ENCODE data around the gene TOMM5.

Gene TOMM5

DNA sequence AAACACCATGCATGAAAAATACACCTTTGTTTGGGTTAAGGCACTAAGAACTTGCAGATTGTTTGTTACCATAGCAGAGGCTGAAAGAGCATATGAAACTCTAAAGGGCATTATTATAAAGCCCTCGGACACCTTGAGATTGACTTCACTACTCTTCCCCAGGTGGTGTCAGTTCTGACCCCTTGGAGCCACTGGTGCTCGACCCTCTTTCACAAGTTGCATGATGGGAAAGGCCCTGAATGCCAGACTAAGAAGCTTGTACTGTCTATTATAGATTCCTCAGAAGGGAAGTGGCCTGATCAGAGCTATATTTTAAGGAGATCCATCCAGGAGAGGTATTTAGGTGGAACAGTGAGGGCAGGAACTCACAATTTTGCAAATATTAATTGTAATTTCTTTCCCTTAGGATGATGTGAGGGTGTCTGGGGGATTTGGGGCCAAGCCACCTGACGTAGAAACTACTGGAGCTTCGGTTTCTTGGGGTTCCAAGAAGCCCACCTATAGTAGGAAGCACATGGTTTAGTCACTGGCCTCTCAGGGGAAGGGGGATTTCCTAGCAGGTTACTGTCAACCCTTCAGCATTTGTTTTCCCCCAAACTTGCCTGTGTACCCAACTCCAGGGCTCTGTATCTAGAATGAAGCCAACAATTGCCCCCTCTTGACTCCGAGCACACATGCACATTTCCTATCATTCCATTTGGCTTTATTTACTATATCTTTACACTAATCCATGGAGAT is 32.4 kb downstream of the TOMM5 start:
- DNase-seq, result no peak

DNA sequence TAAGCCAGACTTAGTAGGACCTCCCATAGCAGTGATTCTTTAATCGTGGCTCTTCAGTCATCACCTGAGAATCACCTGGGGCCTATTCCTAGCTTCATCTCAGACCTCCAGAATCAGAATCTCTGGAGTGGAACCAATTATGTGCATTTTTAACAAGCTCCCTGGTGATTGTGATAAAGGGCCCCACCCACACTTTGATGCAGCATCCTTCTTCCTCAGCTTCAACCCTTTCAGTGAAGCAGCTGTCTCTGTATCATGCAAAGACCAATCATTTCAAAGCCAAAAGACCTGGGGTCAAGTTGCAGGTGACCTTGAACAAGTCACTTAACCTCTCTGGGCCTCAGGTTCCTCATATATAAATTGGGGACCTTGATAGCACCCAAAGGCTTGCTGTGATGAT is 33.3 kb downstream of the TOMM5 start:
- DNase-seq, result no peak

DNA sequence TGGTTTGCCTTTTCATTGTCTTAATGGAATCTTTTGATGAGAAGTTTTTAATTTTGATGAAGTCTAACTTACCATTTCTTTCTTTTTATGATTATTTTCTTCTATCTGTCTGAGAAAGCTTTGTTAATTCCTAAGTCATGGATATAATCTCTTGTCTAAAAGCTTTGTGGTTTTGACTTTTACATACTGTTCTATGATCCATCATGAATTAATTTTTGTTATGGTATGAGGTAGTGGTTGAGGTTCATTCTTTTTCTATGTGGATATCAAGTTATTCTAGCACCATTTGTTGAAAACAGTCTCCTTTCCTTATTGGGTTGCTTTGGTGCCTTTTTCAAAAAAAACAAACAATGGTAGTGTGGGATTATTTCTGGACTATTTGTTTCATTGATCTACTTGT is 36.6 kb downstream of the TOMM5 start:
- DNase-seq, result no peak

DNA sequence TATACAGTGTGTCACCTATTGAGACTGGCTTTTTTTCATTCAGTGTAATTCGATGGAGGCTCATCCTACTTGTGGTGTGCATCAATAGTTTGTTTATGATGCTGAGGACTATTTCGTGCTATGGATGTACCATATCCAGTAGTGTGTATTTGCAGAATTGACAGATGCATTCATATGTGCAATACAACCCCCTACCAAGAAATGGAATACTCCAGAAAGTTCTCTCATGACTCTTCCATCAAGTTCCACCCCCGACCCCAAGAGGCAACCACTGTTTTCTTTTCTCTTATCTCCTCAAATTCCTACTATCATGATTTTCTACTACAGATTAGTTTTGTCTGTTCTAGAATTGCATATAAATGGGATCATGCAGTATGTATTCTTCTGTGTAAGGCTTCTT is 38.1 kb downstream of the TOMM5 start:
- no peak for DNase-seq

DNA sequence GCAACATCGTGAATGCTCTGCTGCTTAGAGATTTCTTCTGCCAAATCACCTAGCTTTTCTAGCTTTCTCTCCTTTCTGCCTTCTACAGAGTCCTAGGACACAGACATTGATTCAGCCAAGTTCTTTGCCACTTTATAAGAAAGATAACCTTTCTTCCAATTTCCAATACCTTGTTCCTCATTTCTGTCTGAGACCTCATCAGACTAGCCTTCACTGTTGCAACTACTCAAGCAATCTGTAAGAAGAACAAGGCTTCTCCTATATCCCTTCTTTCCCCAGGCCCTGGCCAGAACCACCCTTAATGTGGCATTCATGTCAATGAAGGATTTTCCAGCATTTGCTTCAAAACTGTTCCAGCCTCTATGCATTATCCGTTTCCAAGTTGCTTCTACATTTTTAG is 40.5 kb downstream of the TOMM5 start:
- no peak for DNase-seq

DNA sequence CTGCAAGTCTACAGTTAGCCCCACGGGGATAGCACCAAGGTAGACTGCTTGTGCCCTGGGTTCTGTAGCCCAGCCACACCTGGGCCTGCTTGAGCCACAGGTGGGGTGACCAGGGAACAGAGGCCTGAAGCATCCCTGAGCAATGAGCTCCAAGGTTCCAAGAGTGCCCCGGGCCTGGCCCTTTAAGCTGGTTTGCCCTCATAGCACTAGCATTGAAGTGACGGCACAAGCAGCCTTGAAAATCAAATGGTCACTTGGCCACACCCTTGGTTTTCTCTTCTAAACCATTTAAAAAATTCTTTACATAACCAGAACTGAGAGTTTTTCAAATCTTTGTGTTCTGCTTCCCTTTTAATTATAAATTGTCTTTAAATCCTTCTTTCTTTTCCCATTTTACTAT is 40.9 kb downstream of the TOMM5 start:
- DNase-seq, result no peak

DNA sequence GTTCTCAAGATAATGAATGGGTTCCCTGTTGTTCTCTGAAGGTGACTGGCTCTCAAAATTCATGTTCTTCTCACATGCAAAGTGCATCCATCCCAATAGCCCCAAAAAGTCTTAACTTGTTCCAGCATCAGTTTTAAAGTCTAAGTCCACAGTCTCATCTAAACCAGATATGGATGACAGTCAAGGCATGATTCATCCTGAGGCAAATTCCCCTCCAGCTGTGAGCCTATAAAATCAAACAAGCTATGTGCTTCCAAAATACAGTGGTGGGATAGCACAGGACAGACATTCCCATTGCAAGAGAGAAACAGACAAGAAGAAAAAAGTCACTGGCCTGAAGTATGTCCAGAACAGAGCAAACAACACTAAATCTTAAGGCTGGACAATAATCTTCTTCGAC is 41.6 kb downstream of the TOMM5 start:
- DNase-seq, result no peak

DNA sequence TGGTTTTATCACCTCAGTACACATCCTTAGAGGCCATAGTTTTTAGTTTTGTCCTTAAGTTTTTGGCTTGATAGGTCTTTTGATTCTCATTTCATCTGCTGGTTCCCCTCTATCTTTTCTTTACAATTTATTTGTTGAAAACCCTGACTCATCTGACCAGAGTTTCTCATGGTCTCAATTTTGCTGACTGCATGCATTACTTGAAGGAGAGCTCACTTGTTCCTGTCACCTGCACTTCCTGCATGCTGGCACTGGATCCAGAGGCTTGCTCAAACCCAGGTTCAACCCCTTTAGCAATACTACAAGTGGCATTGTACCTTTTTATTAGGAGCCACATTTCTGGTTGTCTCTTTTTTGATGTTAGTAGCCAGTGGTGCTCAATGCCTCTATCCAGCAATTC is 42.9 kb downstream of the TOMM5 start:
- DNase-seq, result no peak

DNA sequence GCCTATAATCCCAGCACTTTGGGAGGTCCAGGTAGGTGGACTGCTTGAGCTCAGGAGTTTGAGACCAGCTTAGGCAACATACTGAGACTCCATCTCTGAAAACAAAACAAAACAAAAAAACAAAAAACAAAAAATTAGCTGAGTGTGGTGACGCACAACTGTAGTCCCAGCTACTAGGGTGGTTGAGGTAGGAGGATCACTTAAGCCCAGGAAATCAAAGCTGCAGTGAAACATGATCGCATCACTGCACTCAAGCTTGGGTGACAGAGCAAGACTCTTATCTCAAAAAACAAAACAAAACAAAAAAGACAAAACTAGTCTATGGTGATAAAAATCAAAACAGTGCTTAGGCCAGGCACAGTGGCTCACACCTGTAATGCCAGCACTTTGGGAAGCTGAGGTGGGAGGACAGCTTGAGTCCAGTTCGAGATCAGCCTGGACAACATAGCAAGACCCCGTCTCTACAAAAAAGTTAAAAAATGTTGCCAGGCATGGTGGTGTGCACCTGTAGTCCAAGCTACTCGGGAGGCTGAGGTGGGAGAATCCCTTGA is 45.0 kb downstream of the TOMM5 start:
- no peak for DNase-seq

DNA sequence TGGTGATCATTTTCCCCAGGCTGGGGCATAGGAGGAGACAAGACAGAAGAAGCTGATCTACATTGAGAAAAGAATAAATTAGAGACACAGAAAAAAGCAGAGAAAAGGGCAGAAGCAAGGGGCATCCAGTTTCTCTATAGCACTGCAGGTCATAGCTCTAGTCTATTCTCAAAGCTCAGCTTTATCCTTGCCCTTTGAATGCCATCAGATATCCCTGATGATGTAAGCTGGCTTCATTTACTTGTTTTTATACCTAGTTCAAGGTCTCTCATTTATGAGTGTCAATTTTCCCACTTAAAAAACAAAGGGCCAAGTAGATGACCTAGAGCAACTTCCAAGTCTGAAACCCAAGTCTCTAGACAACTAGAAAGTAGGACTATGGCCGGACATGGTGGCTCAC is 48.9 kb downstream of the TOMM5 start:
- no peak for DNase-seq

DNA sequence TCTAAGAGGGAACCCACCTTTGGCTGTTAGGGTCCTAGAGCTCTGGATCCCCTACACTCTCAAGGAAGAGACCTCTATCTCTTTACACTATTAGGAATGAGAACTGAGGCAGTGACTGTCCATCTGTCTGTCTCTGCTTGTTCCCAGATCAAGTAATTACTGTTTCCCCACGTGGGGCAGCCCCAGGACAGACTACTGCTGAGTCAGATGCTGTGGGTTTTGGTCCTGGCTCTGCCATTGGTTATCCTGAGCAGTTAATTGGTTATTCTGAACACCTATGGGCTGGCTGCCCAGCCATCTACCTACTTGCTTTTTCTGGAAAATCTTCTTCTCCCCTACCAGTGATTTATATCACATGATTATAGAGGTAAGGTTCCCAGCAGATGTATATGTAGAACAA is 49.5 kb downstream of the TOMM5 start:
- no peak for DNase-seq

DNA sequence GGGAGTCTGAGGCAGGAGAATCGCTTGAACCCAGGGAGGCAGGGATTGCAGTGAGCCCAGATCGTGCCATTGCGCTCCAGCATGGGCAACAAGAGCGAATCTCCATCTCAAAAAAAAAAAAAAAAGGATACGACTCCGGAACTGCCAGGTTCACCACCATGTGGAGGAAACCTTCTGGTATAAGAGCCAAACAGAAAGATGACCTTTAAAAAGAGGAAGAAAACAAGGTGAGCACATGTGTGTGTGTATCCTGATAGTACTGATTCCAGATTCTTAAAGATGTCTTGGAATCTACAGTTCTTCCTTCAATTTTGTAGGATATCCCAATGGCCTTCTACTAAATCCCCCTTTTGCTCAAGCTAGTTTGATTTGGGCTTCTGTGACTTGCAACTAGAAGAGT is 49.9 kb downstream of the TOMM5 start:
- no peak for DNase-seq

DNA sequence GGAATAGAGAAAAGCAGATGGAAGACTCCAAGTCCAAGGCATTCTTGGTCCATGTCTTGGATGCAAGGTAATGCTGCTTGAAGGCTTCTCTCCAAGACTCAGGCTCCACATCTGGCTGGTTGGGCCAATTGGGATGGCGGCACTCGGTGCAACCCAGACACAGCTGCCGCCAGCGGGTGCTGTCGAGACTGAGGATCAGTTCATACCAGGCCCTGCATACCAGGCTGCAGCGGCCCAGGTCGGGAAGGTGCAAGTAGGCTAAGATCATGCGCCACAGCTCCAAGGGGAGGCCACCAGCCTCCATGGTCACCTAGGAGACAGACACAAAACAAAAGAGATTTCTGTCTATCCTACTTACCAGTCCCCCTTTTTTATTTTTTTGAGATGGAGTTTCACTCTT is 50.9 kb downstream of the TOMM5 start:
- no peak for DNase-seq

DNA sequence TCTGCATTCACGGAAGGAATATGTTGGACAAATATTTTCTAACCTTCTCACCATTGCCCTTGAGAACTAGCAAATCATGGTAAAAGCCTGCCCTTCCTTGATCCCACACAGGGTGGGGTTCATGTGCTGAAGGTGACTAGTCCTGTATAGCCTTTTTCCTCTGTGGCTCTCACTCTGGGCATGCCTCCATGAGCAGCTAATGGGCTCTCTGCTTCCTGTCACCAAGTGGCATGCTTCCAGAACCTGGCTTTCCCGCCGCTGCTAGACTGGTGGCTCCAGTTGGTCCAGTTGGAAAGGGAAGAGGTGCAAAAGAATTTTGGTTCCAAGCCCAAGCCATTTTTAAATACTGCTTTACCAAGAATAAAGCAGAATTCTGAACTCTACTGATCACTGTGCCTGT is 51.8 kb downstream of the TOMM5 start:
- no peak for DNase-seq

DNA sequence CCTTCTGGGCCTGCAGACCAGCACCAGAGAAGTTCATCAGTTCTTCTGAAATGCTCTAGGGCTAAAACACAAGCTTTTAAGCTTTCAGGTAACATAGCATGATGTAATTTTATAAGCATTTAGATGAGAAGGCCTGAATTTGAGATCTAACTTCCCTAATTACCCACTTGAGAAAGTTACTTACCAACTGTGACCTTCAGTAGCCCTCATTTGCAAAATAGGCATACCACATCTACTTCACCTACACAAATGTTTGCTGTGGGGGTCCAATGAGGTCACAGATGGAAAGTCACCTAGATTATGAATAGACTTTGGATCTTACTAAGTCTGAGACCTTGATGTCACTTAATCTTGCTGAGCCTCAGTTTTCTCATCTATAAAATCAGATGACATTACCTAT is 52.8 kb downstream of the TOMM5 start:
- no peak for DNase-seq
